H1 (cell line): ENCODE data around the gene SLC24A3.

ENCODE experiments used
- ATF3 ChIP-seq: IDR thresholded peaks from 2 replicates; pipeline ENCODE4 v1.6.1; 2011; ENCODE audit warnings: low read depth, mild to moderate bottlenecking, low read length; ENCODE audit not compliant: insufficient read depth
- BRCA1 ChIP-seq: IDR thresholded peaks from 2 replicates; pipeline ENCODE4 v1.6.1; 2012; ENCODE audit warnings: low read depth, low read length, improper control_type of control experiment
- CHD1 ChIP-seq: IDR thresholded peaks from 2 replicates; pipeline ENCODE4 v1.6.1; 2012; ENCODE audit warnings: low read depth, low read length, improper control_type of control experiment
- EP300 ChIP-seq, 2 experiments: IDR thresholded peaks; 1 replicate in 1 of 2; 2 replicates in 1 of 2; pipeline ENCODE4 v1.6.1; 2011 to 2012; ENCODE audit warnings: low read depth in 2 of 2, low read length in 2 of 2, mild to moderate bottlenecking in 2 of 2, borderline replicate concordance in 1 of 2, inconsistent platforms in 1 of 2, moderate library complexity in 1 of 2
- EZH2 ChIP-seq: fragments of 200-600 bp; sonication (generic); IDR thresholded peaks from 2 replicates; pipeline ENCODE4 v1.7.1; 2012; ENCODE audit warnings: low read depth, mild to moderate bottlenecking, moderate library complexity, low read length, inconsistent platforms; ENCODE audit not compliant: severe bottlenecking
- KDM1A ChIP-seq: fragments of 200-600, 300-600 bp; sonication (generic); IDR thresholded peaks from 2 replicates; pipeline ENCODE4 v1.7.1; 2016; ENCODE audit warnings: mild to moderate bottlenecking, low read length, borderline replicate concordance
- NRF1 ChIP-seq: IDR thresholded peaks from 2 replicates; pipeline ENCODE4 v1.6.1; 2011; ENCODE audit warnings: mild to moderate bottlenecking, low read depth, low read length, improper control_type of control experiment
- POLR2A ChIP-seq, 2 experiments: IDR thresholded peaks; 1 replicate in 1 of 2; 2 replicates in 1 of 2; pipeline ENCODE4 v1.6.1; 2011; ENCODE audit warnings: low read depth in 2 of 2, low read length in 2 of 2, mild to moderate bottlenecking in 2 of 2; ENCODE audit errors: control extremely low read depth in 1 of 2
- POLR2AphosphoS5 ChIP-seq: IDR thresholded peaks from 2 replicates; pipeline ENCODE4 v1.6.1; 2011; ENCODE audit warnings: low read depth, low read length
- SRF ChIP-seq: IDR thresholded peaks from 2 replicates; pipeline ENCODE4 v1.6.1; 2011; ENCODE audit warnings: mild to moderate bottlenecking, low read depth, low read length, moderate library complexity
- TBP ChIP-seq: IDR thresholded peaks from 2 replicates; pipeline ENCODE4 v1.6.1; 2011; ENCODE audit warnings: low read depth, low read length, improper control_type of control experiment
- ZNF274 ChIP-seq: IDR thresholded peaks from 2 replicates; pipeline ENCODE4 v1.7.0; 2012; ENCODE audit warnings: low read length, borderline replicate concordance; ENCODE audit errors: extremely low read depth
- TF ChIP-seq, protein P1 (sequence below), 3 experiments: IDR thresholded peaks; 1 replicate in 2 of 3; 2 replicates in 1 of 3; pipeline versions ENCODE4 v1.5.1 to v1.6.1; 2011; ENCODE audit warnings: low read length in 3 of 3, mild to moderate bottlenecking in 3 of 3, inconsistent platforms in 2 of 3, low read depth in 1 of 3, moderate library complexity in 1 of 3; ENCODE audit not compliant: insufficient read depth in 1 of 3; ENCODE audit errors: control extremely low read depth in 1 of 3
- TF ChIP-seq, protein P2 (sequence below): IDR thresholded peaks from 2 replicates; pipeline ENCODE4 v1.6.1; 2012; ENCODE audit warnings: inconsistent platforms

DNA sequence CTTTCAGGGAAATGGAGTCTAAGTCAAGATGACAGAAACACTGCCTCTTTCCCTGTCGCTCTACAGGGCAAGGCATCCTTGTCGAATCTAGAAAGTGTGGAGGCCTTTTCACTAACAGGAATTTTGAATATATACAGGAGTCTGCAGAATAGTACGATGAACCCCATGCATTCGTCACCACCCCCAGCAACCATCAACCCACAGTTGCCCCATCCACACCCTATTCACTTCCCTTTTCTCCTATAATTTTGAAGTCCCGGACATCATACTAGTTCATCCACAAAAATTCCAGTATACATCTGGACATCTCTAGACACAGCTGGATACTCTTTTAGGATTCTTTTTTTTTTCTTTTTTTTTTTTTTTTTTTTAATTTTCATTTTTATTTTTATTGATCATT lies 464.9 kb downstream of the SLC24A3 start:
- TF ChIP-seq, protein P1, sequence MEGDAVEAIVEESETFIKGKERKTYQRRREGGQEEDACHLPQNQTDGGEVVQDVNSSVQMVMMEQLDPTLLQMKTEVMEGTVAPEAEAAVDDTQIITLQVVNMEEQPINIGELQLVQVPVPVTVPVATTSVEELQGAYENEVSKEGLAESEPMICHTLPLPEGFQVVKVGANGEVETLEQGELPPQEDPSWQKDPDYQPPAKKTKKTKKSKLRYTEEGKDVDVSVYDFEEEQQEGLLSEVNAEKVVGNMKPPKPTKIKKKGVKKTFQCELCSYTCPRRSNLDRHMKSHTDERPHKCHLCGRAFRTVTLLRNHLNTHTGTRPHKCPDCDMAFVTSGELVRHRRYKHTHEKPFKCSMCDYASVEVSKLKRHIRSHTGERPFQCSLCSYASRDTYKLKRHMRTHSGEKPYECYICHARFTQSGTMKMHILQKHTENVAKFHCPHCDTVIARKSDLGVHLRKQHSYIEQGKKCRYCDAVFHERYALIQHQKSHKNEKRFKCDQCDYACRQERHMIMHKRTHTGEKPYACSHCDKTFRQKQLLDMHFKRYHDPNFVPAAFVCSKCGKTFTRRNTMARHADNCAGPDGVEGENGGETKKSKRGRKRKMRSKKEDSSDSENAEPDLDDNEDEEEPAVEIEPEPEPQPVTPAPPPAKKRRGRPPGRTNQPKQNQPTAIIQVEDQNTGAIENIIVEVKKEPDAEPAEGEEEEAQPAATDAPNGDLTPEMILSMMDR (IDR thresholded peaks at IDR 0.05; ENCODE audit: control extremely low read depth in 1 of 3, insufficient read depth in 1 of 3, low read depth in 1 of 3, low read length in 3 of 3): no peak
- TF ChIP-seq KDM1A (no peak), EZH2 (no peak), POLR2AphosphoS5 (no peak), CHD1 (no peak), TBP (no peak), POLR2A (IDR thresholded peaks at IDR 0.05; ENCODE audit: control extremely low read depth in 1 of 2, low read depth in 2 of 2, low read length in 2 of 2) (no peak), NRF1 (no peak), SRF (no peak), BRCA1 (no peak), EP300 (IDR thresholded peaks at IDR 0.05; ENCODE audit: borderline replicate concordance in 1 of 2, low read depth in 2 of 2, low read length in 2 of 2) (no peak), ZNF274 (no peak), ATF3 (no peak)
- TF ChIP-seq, protein P2, sequence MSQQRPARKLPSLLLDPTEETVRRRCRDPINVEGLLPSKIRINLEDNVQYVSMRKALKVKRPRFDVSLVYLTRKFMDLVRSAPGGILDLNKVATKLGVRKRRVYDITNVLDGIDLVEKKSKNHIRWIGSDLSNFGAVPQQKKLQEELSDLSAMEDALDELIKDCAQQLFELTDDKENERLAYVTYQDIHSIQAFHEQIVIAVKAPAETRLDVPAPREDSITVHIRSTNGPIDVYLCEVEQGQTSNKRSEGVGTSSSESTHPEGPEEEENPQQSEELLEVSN: no peak
